WTC11 (cell line): ENCODE data around the gene FLT3LG. TPM values are rescaled to one million over a fixed set of nuclear protein-coding genes. Genes with fewer than 3 reads are reported as not detected.

Experiments
- ATAC-seq: fragments of 200-7000 bp; cut with Tn5 transposase; 2 replicates; pipeline ENCODE4 v1.10.0; 2021; ENCODE audit warnings: mild to moderate bottlenecking, moderate library complexity
- CTCF ChIA-PET: fragments of 300-600 bp; sonication (Branson Sonifier 250); formaldehyde crosslinking; loops from one replicate; lab custom pipeline; 2021; ENCODE audit warnings: antibody characterized with exemption; lab: Charles Lee
- POLR2A ChIA-PET: fragments of 350-600 bp; sonication (Branson Sonifier 250); formaldehyde crosslinking; loops from one replicate; lab custom pipeline; 2021; ENCODE audit warnings: antibody characterized with exemption; lab: Charles Lee
- DNase-seq: peaks from one replicate; pipeline ENCODE4 v3.0.0; 2021; ENCODE audit warnings: low spot score
- H3K27ac Mint-ChIP-seq: 2 replicates; pipeline ENCODE4 v1.8.0; 2021; ENCODE audit warnings: mixed read lengths
- H3K27me3 Mint-ChIP-seq: 2 replicates; pipeline ENCODE4 v1.8.0; 2021; ENCODE audit warnings: low read depth, mild to moderate bottlenecking, moderate library complexity, mixed read lengths
- H3K36me3 Mint-ChIP-seq: 2 replicates; pipeline ENCODE4 v1.8.0; 2021; ENCODE audit warnings: mixed read lengths
- H3K4me1 Mint-ChIP-seq: 2 replicates; pipeline ENCODE4 v1.8.0; 2022; ENCODE audit warnings: mixed read lengths
- H3K4me3 Mint-ChIP-seq: 2 replicates; pipeline ENCODE4 v1.8.0; 2021; ENCODE audit warnings: mild to moderate bottlenecking, moderate library complexity, mixed read lengths
- H3K9me3 Mint-ChIP-seq: 2 replicates; pipeline ENCODE4 v1.8.0; 2021; ENCODE audit warnings: mixed read lengths
- AR ChIP-seq: fragments of 250-450 bp; sonication (Bioruptor Pico); IDR thresholded peaks from 2 replicates; pipeline ENCODE4 v1.9.0; 2021; ENCODE audit warnings: mild to moderate bottlenecking
- ARID4B ChIP-seq: sonication (generic); formaldehyde crosslinking; IDR thresholded peaks from 2 replicates; pipeline ENCODE4 v1.8.0; 2023; ENCODE audit warnings: missing genetic modification reagents, mild to moderate bottlenecking, borderline replicate concordance
- CTCF ChIP-seq: fragments of 200-600 bp; IDR thresholded peaks from 2 replicates; pipeline ENCODE4 v1.8.0; 2022; ENCODE audit warnings: antibody characterized with exemption
- HMGXB4 ChIP-seq: sonication (generic); formaldehyde crosslinking; IDR thresholded peaks from 2 replicates; pipeline ENCODE4 v1.8.1; 2023; ENCODE audit warnings: mild to moderate bottlenecking, moderate library complexity, missing genetic modification reagents
- IRF2 ChIP-seq: sonication (generic); formaldehyde crosslinking; IDR thresholded peaks from 2 replicates; pipeline ENCODE4 v1.8.0; 2022; ENCODE audit warnings: low read depth, missing genetic modification reagents, borderline replicate concordance
- MLX ChIP-seq: sonication (generic); formaldehyde crosslinking; IDR thresholded peaks from 2 replicates; pipeline ENCODE4 v1.8.1; 2023; ENCODE audit warnings: mild to moderate bottlenecking, missing genetic modification reagents, moderate library complexity
- MYBL2 ChIP-seq: sonication (generic); formaldehyde crosslinking; IDR thresholded peaks from 2 replicates; pipeline ENCODE4 v1.8.1; 2023; ENCODE audit warnings: mild to moderate bottlenecking, moderate library complexity, missing genetic modification reagents
- NR1H2 ChIP-seq: sonication (generic); formaldehyde crosslinking; IDR thresholded peaks from 2 replicates; pipeline ENCODE4 v1.9.0; 2021; ENCODE audit warnings: mild to moderate bottlenecking, moderate library complexity, missing genetic modification reagents
- PRRX2 ChIP-seq: fragments of 250-450 bp; sonication (Bioruptor Pico); IDR thresholded peaks from 2 replicates; pipeline ENCODE4 v1.8.0; 2021; ENCODE audit warnings: mild to moderate bottlenecking
- SMAD3 ChIP-seq: sonication (generic); formaldehyde crosslinking; IDR thresholded peaks from 2 replicates; pipeline ENCODE4 v1.8.0; 2022; ENCODE audit warnings: missing genetic modification reagents, mild to moderate bottlenecking, borderline replicate concordance
- SP1 ChIP-seq: sonication (generic); formaldehyde crosslinking; conservative IDR thresholded peaks from 2 replicates; pipeline ENCODE4 v1.8.1; 2022; ENCODE audit warnings: missing genetic modification reagents
- STAT6 ChIP-seq: sonication (generic); formaldehyde crosslinking; conservative IDR thresholded peaks from 2 replicates; pipeline ENCODE4 v1.8.1; 2023; ENCODE audit warnings: mild to moderate bottlenecking, low read depth, missing genetic modification reagents, moderate library complexity
- TCF7 ChIP-seq: sonication (generic); formaldehyde crosslinking; IDR thresholded peaks from 2 replicates; pipeline ENCODE4 v1.8.0; 2022; ENCODE audit warnings: mild to moderate bottlenecking, low read depth, missing genetic modification reagents, moderate library complexity
- ZBTB21 ChIP-seq: sonication (generic); formaldehyde crosslinking; IDR thresholded peaks from 2 replicates; pipeline ENCODE4 v1.8.1; 2023; ENCODE audit warnings: mild to moderate bottlenecking, missing genetic modification reagents, borderline replicate concordance
- ZNF232 ChIP-seq: sonication (generic); formaldehyde crosslinking; IDR thresholded peaks from 2 replicates; pipeline ENCODE4 v1.8.0; 2022; ENCODE audit warnings: mild to moderate bottlenecking, missing genetic modification reagents
- ZNF416 ChIP-seq: fragments of 250-450 bp; sonication (Bioruptor Pico); IDR thresholded peaks from 2 replicates; pipeline ENCODE4 v1.9.0; 2021; ENCODE audit warnings: mild to moderate bottlenecking, inconsistent platforms
- ZNF532 ChIP-seq: fragments of 250-450 bp; sonication (Bioruptor Pico); IDR thresholded peaks from 2 replicates; pipeline ENCODE4 v1.9.0; 2021; ENCODE audit warnings: mild to moderate bottlenecking, borderline replicate concordance
- total RNA-seq: library from RNA; stranded (reverse); gene quantifications from 3 replicates; pipeline ENCODE4 v1.2.3, GENCODE V29; 2021

The FLT3LG gene
- total RNA-seq, 1 experiment from 2014 or later, result 2.9 TPM

GRCh38 chr19:49496574-49497008 lies 22.6 kb downstream of the FLT3LG start:
- no peaks in the 10 kb centered on the region for H3K27me3 Mint-ChIP-seq
- peak overlapping the region; percentile 98 for H3K27ac Mint-ChIP-seq
- DNase-seq, result no peak
- no peaks in the 10 kb centered on the region for H3K9me3 Mint-ChIP-seq
- ChIA-PET POLR2A (interaction anchor here (0.8 to 1.8 kb wide), 5 partner anchors 9 to 269 kb away, joined by 3 to 9 read pairs (median 4); partner anchors contain the start of gene RPL13A), CTCF (interaction anchor here (1.0 to 1.9 kb wide), 6 partner anchors 10 to 54 kb away, joined by 3 to 8 read pairs (median 4); partner anchors contain the start of gene PIH1D1)
- H3K4me3 Mint-ChIP-seq, result peak overlapping the region; percentile 97
- peaks cover 45% of the 10 kb centered on the region for H3K36me3 Mint-ChIP-seq
- no peak for ATAC-seq
- no peak for TF ChIP-seq ZNF232 (CRISPR knock-in tag)
- TF ChIP-seq ZNF532 (CRISPR knock-in tag), result no peak
- no peak for TF ChIP-seq ZNF416 (CRISPR knock-in tag)
- TF ChIP-seq CTCF, result no peak
- no peak for TF ChIP-seq MLX (CRISPR knock-in tag)
- no peak for TF ChIP-seq HMGXB4 (CRISPR knock-in tag)
- no peak for TF ChIP-seq SP1
- TF ChIP-seq TCF7 (CRISPR knock-in tag), result no peak
- no peak; the same call in 1 of the 2 replicates for TF ChIP-seq MYBL2
- no peak for TF ChIP-seq ZBTB21 (CRISPR knock-in tag)
- TF ChIP-seq ARID4B (CRISPR knock-in tag), result no peak
- TF ChIP-seq PRRX2 (CRISPR knock-in tag), result no peak
- no peak for TF ChIP-seq STAT6 (CRISPR knock-in tag)
- TF ChIP-seq AR (CRISPR knock-in tag), result no peak
- TF ChIP-seq NR1H2, result no peak
- TF ChIP-seq IRF2 (CRISPR knock-in tag), result no peak
- TF ChIP-seq SMAD3 (CRISPR knock-in tag), result no peak
- TF ChIP-seq, all 79 proteins: peak for 0
- H3K4me1 Mint-ChIP-seq, result peaks cover 42% of the 10 kb centered on the region
